ENCODE measurements around the gene RLBP1.

Gene RLBP1

DNA sequence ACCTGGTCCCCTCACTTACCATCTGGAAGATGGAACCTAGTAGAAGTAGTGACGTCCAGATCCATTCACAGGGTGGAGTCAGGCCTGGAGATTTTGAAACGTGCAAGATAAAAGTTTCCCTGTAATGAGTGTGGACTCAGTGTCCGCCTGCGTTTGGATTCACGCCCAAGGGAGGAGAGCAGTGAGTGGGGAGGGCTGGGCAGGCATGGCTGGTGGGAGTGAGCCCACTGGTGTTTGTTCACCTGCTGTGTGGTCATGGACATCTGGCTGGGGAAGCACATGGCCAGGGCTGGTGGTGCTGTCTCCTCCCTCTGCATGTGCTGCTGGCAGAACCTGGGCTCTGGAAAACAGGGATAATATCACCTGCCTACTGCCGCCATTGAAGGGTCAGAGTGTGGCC lies 37.0 kb downstream of the RLBP1 start:
- no peak for DNase-seq
- Mint-ChIP-seq H3K4me1 (peaks cover 10% of the 10 kb centered on the region), H3K36me3 (ENCODE audit: low read depth) (peaks cover 29% of the 10 kb centered on the region), H3K4me3 (no peak overlapping the region), H3K27ac (no peak overlapping the region), H3K9me3 (no peaks in the 10 kb centered on the region), H3K27me3 (ENCODE audit: low read depth, poor library complexity) (no peaks in the 10 kb centered on the region)
- TF ChIP-seq, protein P1, sequence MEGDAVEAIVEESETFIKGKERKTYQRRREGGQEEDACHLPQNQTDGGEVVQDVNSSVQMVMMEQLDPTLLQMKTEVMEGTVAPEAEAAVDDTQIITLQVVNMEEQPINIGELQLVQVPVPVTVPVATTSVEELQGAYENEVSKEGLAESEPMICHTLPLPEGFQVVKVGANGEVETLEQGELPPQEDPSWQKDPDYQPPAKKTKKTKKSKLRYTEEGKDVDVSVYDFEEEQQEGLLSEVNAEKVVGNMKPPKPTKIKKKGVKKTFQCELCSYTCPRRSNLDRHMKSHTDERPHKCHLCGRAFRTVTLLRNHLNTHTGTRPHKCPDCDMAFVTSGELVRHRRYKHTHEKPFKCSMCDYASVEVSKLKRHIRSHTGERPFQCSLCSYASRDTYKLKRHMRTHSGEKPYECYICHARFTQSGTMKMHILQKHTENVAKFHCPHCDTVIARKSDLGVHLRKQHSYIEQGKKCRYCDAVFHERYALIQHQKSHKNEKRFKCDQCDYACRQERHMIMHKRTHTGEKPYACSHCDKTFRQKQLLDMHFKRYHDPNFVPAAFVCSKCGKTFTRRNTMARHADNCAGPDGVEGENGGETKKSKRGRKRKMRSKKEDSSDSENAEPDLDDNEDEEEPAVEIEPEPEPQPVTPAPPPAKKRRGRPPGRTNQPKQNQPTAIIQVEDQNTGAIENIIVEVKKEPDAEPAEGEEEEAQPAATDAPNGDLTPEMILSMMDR (IDR thresholded peaks at IDR 0.05), result no peak

DNA sequence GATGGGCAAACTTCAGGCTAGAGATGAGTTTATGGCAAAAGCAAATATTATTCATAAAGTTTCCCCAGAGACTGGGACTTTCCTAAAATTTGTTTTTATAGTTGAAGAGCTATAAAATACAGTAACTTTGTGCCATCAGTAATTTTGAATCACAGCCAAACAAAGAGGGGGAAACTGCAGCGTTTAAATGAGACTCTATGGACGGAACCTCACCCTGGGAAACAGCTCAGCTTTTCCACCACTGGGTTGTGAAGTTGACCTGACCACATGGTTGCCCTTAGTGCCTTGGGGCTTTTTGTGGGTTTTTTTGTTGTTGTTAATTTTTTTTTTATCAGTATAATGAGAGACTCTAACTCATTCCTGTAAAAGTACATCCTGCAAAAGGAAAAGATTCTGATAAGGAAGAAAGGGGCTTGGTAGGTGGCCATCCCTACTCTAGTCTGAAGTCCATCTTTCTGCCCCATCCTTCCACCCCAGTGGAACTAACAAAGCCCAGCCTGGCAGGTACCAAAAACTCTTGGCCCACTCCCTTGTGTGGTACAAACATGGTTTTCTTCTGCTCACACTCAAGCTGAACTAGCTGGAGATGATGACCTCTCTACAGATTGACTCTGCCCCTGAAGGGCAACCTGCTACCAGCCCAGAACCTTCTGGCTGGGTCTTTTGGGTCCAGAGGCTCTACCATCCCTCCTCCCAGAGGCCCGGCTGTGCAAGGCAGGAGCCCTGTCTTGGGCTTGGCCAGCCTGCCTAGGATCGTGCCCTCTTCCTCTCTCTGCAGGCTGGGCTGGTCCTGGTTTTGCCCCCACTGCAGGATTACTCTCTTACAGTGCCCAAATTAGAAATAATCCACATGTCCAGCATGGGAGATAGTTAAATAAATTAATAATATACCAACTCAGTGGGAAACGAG lies 41.2 kb downstream of the RLBP1 start:
- H3K27me3 Mint-ChIP-seq (ENCODE audit: low read depth, poor library complexity), result no peaks in the 10 kb centered on the region

DNA sequence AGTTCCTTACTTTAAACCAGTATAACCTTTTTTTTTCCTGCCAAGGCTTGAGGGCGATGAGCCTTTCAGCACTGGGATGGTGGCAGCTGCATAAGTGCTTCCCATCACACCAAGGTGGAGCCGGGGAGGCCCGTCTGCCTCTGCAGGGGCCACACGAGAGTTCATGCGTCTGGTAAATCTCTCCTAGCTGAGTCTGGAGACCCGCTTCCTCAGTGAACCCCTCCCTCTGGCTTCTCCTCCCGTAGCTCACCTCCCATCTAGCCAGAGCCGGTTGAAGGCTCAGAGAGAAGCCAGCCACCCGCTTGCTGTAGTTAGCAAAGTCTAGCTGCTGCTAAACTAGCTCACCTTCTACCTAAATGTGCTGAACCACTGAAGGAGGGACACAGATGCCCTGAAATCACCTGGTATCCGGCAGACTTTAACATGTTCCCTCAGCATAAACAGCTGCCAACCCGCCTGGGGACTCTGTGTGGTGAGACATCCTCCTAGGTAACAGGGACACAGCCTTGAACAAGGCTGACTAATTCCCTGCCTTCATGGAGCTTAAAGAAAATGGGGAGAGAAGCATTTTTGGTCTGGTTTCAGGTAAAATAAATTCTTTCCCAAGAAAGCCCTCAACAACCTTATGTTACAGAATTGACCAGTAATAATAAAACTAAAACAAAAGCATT lies 42.9 kb downstream of the RLBP1 start:
- no peak overlapping the region for H3K27ac Mint-ChIP-seq
- no peak overlapping the region for H3K4me3 Mint-ChIP-seq
- H3K9me3 Mint-ChIP-seq, result no peaks in the 10 kb centered on the region
- peaks cover 3% of the 10 kb centered on the region for H3K27me3 Mint-ChIP-seq (ENCODE audit: low read depth, poor library complexity)
- peaks cover 11% of the 10 kb centered on the region for H3K36me3 Mint-ChIP-seq (ENCODE audit: low read depth)
- TF ChIP-seq, protein P1 (IDR thresholded peaks at IDR 0.05), result no peak
- no peak for DNase-seq
- H3K4me1 Mint-ChIP-seq, result peaks cover 17% of the 10 kb centered on the region

More for the DNA sequence above, 41.2 kb downstream of the RLBP1 start:
- Mint-ChIP-seq H3K4me1 (peaks cover 11% of the 10 kb centered on the region), H3K36me3 (ENCODE audit: low read depth) (peaks cover 15% of the 10 kb centered on the region), H3K27ac (no peak overlapping the region), H3K4me3 (no peak overlapping the region), H3K9me3 (no peaks in the 10 kb centered on the region)
- TF ChIP-seq, protein P1 (IDR thresholded peaks at IDR 0.05), result no peak
- DNase-seq, result no peak

DNA sequence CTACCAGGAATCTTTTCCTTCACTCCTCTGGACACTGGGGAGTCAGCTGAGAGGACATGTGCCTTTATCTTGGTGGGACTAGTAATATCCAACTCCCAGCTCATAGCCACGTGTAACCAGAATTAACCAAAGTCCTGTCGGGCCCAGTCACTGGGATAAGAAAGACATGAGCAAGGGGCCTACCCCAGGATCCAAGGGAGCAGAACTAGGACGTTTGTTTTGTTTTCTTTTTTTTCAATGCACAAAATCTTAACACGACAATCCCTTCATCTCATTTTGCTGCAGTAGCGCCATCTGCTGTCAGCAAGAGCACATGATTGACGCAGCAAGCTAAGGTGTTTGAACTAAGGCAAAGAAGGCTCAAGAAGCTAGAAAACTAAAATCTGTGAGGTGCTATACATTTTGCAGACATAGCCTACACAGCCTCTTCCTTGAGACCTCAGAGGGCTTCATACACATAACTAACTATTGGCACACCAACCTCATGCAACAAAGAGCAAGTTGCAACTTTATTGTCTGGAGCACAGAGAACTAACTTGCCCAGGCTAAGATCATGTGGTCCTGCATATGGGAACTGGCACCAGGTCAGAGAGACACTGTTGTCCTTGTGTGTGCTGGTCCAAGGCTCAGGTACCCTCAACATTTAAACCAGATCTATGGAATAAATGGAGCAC lies 43.6 kb downstream of the RLBP1 start:
- DNase-seq, result peak; percentile 66
- Mint-ChIP-seq H3K4me1 (peaks cover 20% of the 10 kb centered on the region), H3K36me3 (ENCODE audit: low read depth) (peaks cover 11% of the 10 kb centered on the region), H3K27me3 (ENCODE audit: low read depth, poor library complexity) (peaks cover 3% of the 10 kb centered on the region), H3K27ac (no peak overlapping the region), H3K9me3 (no peaks in the 10 kb centered on the region), H3K4me3 (no peak overlapping the region)
- TF ChIP-seq, protein P1 (IDR thresholded peaks at IDR 0.05), result peak; percentile 75

DNA sequence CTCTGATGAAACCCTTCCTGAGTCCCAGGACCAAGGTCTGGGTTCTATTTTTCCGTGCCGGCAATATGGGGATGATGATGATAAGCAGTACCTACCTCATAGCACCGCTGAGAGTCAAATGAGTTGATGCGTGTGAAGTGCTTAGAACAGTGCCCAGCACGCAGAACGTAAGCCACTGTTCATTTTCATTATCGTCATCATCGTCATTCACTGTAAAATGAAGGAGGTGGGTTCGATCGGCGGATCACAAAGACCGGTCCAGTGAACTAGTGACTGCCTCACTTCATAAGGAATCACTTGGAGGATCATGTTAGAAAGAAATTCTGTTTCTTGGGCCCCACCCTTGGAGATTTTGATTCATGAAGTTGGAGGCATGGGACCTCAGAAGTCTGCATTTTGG lies 44.3 kb downstream of the RLBP1 start:
- H3K27ac Mint-ChIP-seq, result no peak overlapping the region
- H3K27me3 Mint-ChIP-seq (ENCODE audit: low read depth, poor library complexity), result peaks cover 3% of the 10 kb centered on the region
- TF ChIP-seq, protein P1 (IDR thresholded peaks at IDR 0.05), result no peak
- DNase-seq, result no peak
- no peaks in the 10 kb centered on the region for H3K9me3 Mint-ChIP-seq
- H3K36me3 Mint-ChIP-seq (ENCODE audit: low read depth), result peaks cover 11% of the 10 kb centered on the region
- peaks cover 20% of the 10 kb centered on the region for H3K4me1 Mint-ChIP-seq
- no peak overlapping the region for H3K4me3 Mint-ChIP-seq
